HepG2 (cell line): ENCODE measurements around the gene MOCS1. TPM values are rescaled to one million over a fixed set of nuclear protein-coding genes. Genes with fewer than 3 reads are reported as not detected.

Experiments
- CC2D1A ChIP-seq: sonication (generic); formaldehyde crosslinking; IDR thresholded peaks from 2 replicates; pipeline ENCODE4 v1.8.1; 2023; ENCODE audit warnings: mild to moderate bottlenecking, missing genetic modification reagents
- HMG20B ChIP-seq: conservative IDR thresholded peaks from 2 replicates; pipeline ENCODE4 v1.6.1; 2016; ENCODE audit warnings: missing genetic modification reagents, missing compliant biosample characterization
- HNRNPUL1 ChIP-seq: fragments of 200-400 bp; formaldehyde crosslinking; IDR thresholded peaks from 2 replicates; pipeline ENCODE4 v1.6.1; 2017; ENCODE audit warnings: low read depth, mild to moderate bottlenecking, low read length, moderate library complexity
- MTA3 ChIP-seq: sonication (generic); formaldehyde crosslinking; IDR thresholded peaks from 2 replicates; pipeline ENCODE4 v1.4.0; 2020; ENCODE audit warnings: missing genetic modification reagents
- MYNN ChIP-seq: sonication (generic); formaldehyde crosslinking; IDR thresholded peaks from 2 replicates; pipeline ENCODE4 v1.4.0; 2020; ENCODE audit warnings: mild to moderate bottlenecking, low read depth, missing genetic modification reagents
- SNAPC2 ChIP-seq: sonication (generic); formaldehyde crosslinking; IDR thresholded peaks from 2 replicates; pipeline ENCODE4 v1.8.1; 2022; ENCODE audit warnings: mild to moderate bottlenecking, missing genetic modification reagents
- SNRNP70 ChIP-seq: fragments of 200-400 bp; formaldehyde crosslinking; IDR thresholded peaks from 2 replicates; pipeline ENCODE4 v1.6.1; 2017; ENCODE audit warnings: mild to moderate bottlenecking, low read depth, low read length, moderate library complexity
- ZFY ChIP-seq: sonication (generic); formaldehyde crosslinking; IDR thresholded peaks from 2 replicates; pipeline ENCODE4 v1.4.0; 2020; ENCODE audit warnings: missing genetic modification reagents
- ZNF138 ChIP-seq: sonication (generic); formaldehyde crosslinking; IDR thresholded peaks from 2 replicates; pipeline ENCODE4 v1.5.0; 2020; ENCODE audit warnings: mild to moderate bottlenecking, low read depth, missing genetic modification reagents
- ZNF235 ChIP-seq: sonication (generic); formaldehyde crosslinking; IDR thresholded peaks from 2 replicates; pipeline ENCODE4 v1.8.1; 2023; ENCODE audit warnings: mild to moderate bottlenecking, missing genetic modification reagents, borderline replicate concordance
- ZNF737 ChIP-seq: sonication (generic); formaldehyde crosslinking; IDR thresholded peaks from 2 replicates; pipeline ENCODE4 v1.5.0; 2020; ENCODE audit warnings: missing genetic modification reagents, mild to moderate bottlenecking, borderline replicate concordance
- ZNF792 ChIP-seq: IDR thresholded peaks from 2 replicates; pipeline ENCODE4 v1.6.1; 2016
- polyA plus RNA-seq, 8 experiments: library from polyadenylated mRNA; depleted of rRNA in 3 of 8; stranded (reverse) in 7 of 8; unstranded in 1 of 8; fragments of >200 nt; fragmentation: Illumina TruSeq in 4 of 8; extraction: Trizol in 4 of 8; gene quantifications; 2 replicates each; pipeline versions ENCODE4 v1.2.1 to v1.2.3, GENCODE V29; 2011 to 2016; ENCODE audit warnings: low read depth in 4 of 8, missing spikeins in 1 of 8, mixed read lengths in 1 of 8; ENCODE audit not compliant: insufficient read depth in 1 of 8
- total RNA-seq, 5 experiments: library from RNA; depleted of rRNA; stranded (reverse); fragments of >200 nt; fragmentation: Illumina TruSeq; extraction: Trizol; gene quantifications; 2 replicates each; pipeline ENCODE4 v1.2.3, GENCODE V29; 2016; ENCODE audit warnings: low read depth in 1 of 5
- TF ChIP-seq, protein P1 (sequence below): sonication (generic); formaldehyde crosslinking; IDR thresholded peaks from 2 replicates; pipeline ENCODE4 v1.9.0; 2021; ENCODE audit warnings: mild to moderate bottlenecking, missing genetic modification reagents
- TF ChIP-seq, protein P2 (sequence below), 2 experiments: sonication (generic) in 1 of 2; formaldehyde crosslinking in 1 of 2; IDR thresholded peaks; 2 replicates each; pipeline versions ENCODE4 v1.5.1 to v1.6.1; 2011 to 2020; ENCODE audit warnings: borderline replicate concordance in 1 of 2, low read depth in 1 of 2, low read length in 1 of 2, mild to moderate bottlenecking in 1 of 2, missing genetic modification reagents in 1 of 2, moderate library complexity in 1 of 2
- TF ChIP-seq, protein P3 (sequence below): IDR thresholded peaks from 2 replicates; pipeline ENCODE4 v1.6.1; 2012; ENCODE audit warnings: inconsistent platforms
- TF ChIP-seq, protein P4 (sequence below): sonication (generic); formaldehyde crosslinking; IDR thresholded peaks from 2 replicates; pipeline ENCODE4 v1.4.0; 2020; ENCODE audit warnings: missing genetic modification reagents

The MOCS1 gene
- total and polyA plus RNA-seq, 2 of the 13 experiments (the other 11 are each of a cell fraction or from before 2014, with no cell fraction given) = 5.3 to 11.7 TPM

DNA sequence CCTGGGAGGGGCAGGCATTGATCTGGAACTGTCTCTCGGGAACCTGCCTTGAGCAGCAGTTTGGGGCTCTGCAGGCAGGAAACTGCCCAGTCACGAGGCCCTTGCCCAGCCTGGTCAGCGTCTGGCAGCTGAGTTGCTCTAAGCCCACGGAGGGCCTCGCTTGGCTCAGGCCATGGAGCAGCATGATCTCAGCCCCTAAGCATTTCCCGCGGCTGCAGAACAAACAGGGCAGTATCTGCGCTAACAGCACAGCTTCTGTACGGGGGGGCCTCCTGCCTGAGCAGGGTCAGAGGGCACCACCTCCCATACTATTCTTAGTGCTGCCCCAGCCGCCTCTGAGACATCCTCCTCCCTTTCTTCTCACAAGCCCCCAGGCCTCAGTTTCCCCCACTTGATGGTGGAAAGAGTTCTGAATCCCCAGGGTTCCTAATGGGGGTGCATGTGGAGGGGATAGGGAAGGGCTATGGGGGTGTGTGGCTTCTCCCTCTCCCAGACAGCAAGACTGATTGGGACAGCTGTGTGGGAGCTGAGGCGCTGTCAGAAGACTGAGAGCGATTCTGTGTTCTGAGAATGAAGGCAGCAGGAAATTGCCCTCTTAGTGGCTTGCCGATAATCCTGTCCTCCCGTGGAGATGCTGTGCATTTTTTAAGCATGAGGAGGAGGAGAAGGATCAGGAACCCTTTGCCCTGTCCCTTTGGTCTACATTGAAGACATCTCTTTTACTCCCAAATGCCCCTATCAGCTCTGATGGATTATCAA is 46.4 kb downstream of the MOCS1 start (continued):
- TF ChIP-seq, protein P1, sequence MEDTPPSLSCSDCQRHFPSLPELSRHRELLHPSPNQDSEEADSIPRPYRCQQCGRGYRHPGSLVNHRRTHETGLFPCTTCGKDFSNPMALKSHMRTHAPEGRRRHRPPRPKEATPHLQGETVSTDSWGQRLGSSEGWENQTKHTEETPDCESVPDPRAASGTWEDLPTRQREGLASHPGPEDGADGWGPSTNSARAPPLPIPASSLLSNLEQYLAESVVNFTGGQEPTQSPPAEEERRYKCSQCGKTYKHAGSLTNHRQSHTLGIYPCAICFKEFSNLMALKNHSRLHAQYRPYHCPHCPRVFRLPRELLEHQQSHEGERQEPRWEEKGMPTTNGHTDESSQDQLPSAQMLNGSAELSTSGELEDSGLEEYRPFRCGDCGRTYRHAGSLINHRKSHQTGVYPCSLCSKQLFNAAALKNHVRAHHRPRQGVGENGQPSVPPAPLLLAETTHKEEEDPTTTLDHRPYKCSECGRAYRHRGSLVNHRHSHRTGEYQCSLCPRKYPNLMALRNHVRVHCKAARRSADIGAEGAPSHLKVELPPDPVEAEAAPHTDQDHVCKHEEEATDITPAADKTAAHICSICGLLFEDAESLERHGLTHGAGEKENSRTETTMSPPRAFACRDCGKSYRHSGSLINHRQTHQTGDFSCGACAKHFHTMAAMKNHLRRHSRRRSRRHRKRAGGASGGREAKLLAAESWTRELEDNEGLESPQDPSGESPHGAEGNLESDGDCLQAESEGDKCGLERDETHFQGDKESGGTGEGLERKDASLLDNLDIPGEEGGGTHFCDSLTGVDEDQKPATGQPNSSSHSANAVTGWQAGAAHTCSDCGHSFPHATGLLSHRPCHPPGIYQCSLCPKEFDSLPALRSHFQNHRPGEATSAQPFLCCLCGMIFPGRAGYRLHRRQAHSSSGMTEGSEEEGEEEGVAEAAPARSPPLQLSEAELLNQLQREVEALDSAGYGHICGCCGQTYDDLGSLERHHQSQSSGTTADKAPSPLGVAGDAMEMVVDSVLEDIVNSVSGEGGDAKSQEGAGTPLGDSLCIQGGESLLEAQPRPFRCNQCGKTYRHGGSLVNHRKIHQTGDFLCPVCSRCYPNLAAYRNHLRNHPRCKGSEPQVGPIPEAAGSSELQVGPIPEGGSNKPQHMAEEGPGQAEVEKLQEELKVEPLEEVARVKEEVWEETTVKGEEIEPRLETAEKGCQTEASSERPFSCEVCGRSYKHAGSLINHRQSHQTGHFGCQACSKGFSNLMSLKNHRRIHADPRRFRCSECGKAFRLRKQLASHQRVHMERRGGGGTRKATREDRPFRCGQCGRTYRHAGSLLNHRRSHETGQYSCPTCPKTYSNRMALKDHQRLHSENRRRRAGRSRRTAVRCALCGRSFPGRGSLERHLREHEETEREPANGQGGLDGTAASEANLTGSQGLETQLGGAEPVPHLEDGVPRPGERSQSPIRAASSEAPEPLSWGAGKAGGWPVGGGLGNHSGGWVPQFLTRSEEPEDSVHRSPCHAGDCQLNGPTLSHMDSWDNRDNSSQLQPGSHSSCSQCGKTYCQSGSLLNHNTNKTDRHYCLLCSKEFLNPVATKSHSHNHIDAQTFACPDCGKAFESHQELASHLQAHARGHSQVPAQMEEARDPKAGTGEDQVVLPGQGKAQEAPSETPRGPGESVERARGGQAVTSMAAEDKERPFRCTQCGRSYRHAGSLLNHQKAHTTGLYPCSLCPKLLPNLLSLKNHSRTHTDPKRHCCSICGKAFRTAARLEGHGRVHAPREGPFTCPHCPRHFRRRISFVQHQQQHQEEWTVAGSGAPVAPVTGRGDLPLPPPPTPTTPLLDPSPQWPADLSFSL (CRISPR knock-in tag) = no peak
- TF ChIP-seq ZNF138 (CRISPR knock-in tag) (no peak), HNRNPUL1 (no peak), CC2D1A (CRISPR knock-in tag) (no peak), SNRNP70 (no peak), ZNF792 (CRISPR knock-in tag) (peak; percentile 99), MYNN (CRISPR knock-in tag) (no peak), ZNF737 (CRISPR knock-in tag) (no peak), HMG20B (0 out of 2 replicates have a peak, but pooled peaks have one; percentile 56), ZNF235 (CRISPR knock-in tag) (no peak), ZFY (CRISPR knock-in tag) (peak; percentile 60; the same call in 1 of the 2 replicates), MTA3 (no peak), SNAPC2 (CRISPR knock-in tag) (no peak)
- TF ChIP-seq, protein P2, sequence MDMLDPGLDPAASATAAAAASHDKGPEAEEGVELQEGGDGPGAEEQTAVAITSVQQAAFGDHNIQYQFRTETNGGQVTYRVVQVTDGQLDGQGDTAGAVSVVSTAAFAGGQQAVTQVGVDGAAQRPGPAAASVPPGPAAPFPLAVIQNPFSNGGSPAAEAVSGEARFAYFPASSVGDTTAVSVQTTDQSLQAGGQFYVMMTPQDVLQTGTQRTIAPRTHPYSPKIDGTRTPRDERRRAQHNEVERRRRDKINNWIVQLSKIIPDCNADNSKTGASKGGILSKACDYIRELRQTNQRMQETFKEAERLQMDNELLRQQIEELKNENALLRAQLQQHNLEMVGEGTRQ (IDR thresholded peaks at IDR 0.05; ENCODE audit: low read depth, low read length) = no peak
- TF ChIP-seq, protein P2 (CRISPR knock-in tag; IDR thresholded peaks at IDR 0.05; ENCODE audit: borderline replicate concordance) = no peak
- TF ChIP-seq, protein P3, sequence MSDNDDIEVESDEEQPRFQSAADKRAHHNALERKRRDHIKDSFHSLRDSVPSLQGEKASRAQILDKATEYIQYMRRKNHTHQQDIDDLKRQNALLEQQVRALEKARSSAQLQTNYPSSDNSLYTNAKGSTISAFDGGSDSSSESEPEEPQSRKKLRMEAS = peak; percentile 83
- TF ChIP-seq, protein P4, sequence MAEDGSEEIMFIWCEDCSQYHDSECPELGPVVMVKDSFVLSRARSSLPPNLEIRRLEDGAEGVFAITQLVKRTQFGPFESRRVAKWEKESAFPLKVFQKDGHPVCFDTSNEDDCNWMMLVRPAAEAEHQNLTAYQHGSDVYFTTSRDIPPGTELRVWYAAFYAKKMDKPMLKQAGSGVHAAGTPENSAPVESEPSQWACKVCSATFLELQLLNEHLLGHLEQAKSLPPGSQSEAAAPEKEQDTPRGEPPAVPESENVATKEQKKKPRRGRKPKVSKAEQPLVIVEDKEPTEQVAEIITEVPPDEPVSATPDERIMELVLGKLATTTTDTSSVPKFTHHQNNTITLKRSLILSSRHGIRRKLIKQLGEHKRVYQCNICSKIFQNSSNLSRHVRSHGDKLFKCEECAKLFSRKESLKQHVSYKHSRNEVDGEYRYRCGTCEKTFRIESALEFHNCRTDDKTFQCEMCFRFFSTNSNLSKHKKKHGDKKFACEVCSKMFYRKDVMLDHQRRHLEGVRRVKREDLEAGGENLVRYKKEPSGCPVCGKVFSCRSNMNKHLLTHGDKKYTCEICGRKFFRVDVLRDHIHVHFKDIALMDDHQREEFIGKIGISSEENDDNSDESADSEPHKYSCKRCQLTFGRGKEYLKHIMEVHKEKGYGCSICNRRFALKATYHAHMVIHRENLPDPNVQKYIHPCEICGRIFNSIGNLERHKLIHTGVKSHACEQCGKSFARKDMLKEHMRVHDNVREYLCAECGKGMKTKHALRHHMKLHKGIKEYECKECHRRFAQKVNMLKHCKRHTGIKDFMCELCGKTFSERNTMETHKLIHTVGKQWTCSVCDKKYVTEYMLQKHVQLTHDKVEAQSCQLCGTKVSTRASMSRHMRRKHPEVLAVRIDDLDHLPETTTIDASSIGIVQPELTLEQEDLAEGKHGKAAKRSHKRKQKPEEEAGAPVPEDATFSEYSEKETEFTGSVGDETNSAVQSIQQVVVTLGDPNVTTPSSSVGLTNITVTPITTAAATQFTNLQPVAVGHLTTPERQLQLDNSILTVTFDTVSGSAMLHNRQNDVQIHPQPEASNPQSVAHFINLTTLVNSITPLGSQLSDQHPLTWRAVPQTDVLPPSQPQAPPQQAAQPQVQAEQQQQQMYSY (CRISPR knock-in tag) = no peak
